ENCODE measurements around the gene CAPSL.

- TF ChIP-seq CTCF (IDR thresholded peaks at IDR 0.05) (no peak), POLR2A (IDR thresholded peaks at IDR 0.05) (no peak)
These were observed 30.2 kb downstream of the CAPSL start for GRCh38 chr5:35908228-35908627.

Measured in ovary (tissue), 3 donors.